Prostate gland (tissue), 2 donors: Measurements from ENCODE around the gene CMSS1.

Experiments used
- CTCF ChIP-seq, 4 experiments: fragments of 200-600 bp in 2 of 4; fragments of 450-650 bp in 2 of 4; sonication (generic) in 2 of 4; IDR thresholded peaks; 1 replicate in 3 of 4; 2 replicates in 1 of 4; pipeline ENCODE4 v1.5.1; 2016 to 2019; ENCODE audit warnings: antibody characterized with exemption in 4 of 4, mild to moderate bottlenecking in 2 of 4, moderate library complexity in 2 of 4
- POLR2A ChIP-seq: fragments of 450-650 bp; IDR thresholded peaks from one replicate; pipeline ENCODE4 v1.6.1; 2016; ENCODE audit warnings: antibody characterized with exemption, mild to moderate bottlenecking
- POLR2AphosphoS5 ChIP-seq: sonication (generic); formaldehyde crosslinking; IDR thresholded peaks from one replicate; pipeline ENCODE4 v1.6.1; 2017; ENCODE audit warnings: antibody characterized with exemption

DNA sequence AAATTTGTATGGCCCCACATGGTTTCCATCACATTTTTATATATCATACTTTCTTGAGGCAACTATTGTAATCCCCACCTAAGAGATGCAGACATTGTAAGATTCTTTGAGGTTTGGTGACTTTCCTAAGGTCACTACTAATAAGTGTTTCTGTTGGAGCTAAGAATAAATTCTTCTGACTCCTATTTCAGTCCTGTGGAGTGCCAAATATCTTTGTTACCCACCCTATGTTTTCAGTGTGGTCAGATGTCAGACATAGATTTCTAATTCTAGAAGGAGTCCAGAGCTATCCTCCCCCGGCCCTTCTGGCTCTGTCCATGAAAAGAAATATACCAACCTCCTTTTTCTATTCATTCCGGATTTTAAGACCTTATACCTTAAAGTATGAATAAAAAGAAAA is 342.9 kb downstream of the CMSS1 start:
- TF ChIP-seq POLR2A (no peak), CTCF (IDR thresholded peaks at IDR 0.05) (no peak), POLR2AphosphoS5 (no peak)
